Left ventricle myocardium inferior (tissue), 1 donor: ENCODE results near the gene MVP. TPM values are rescaled to one million over a fixed set of nuclear protein-coding genes. Genes with fewer than 3 reads are reported as not detected.
A peak's percentile ranks its signal among the peaks of the same experiment; 100 is the strongest.

Experiments used
- DNase-seq: peaks from one replicate; pipeline ENCODE4 v3.0.0-alpha.2; 2020
- H3K27ac ChIP-seq: fragments of 200-600 bp; replicated peaks from 2 replicates; pipeline ENCODE4 v1.8.0; 2021
- H3K27me3 ChIP-seq: fragments of 200-600 bp; 2 replicates; pipeline ENCODE4 v1.8.0; 2021; ENCODE audit warnings: low read depth
- H3K36me3 ChIP-seq: fragments of 200-600 bp; 2 replicates; pipeline ENCODE4 v1.8.0; 2021
- H3K4me1 ChIP-seq: fragments of 200-600 bp; 2 replicates; pipeline ENCODE4 v1.8.0; 2021
- H3K4me3 ChIP-seq: fragments of 200-600 bp; 2 replicates; pipeline ENCODE4 v1.8.0; 2021; ENCODE audit warnings: mild to moderate bottlenecking, moderate library complexity
- H3K9me3 ChIP-seq: fragments of 200-600 bp; replicated peaks from 2 replicates; pipeline ENCODE4 v1.8.0; 2021
- intact Hi-C: fragments of 100-400 bp; cut with micrococcal nuclease; formaldehyde crosslinking; loops from one replicate; pipeline ENCODE4 v1.11.0; 2022
- total RNA-seq: library from RNA; stranded (reverse); fragmentation: NEBNext Ultra II Directional; extraction: Animal tissue kit (Norgen Biotek cat#: 25700); gene quantifications from one replicate; pipeline ENCODE4 v1.2.1, GENCODE V29; 2021
- TF ChIP-seq, protein P1 (sequence below): fragments of 200-600 bp; IDR thresholded peaks from 2 replicates; pipeline ENCODE4 v1.8.0; 2021; ENCODE audit warnings: antibody characterized with exemption, mild to moderate bottlenecking, borderline replicate concordance
- donor health status: DM: no; HTN: yes; CAD: no; lungs with severe emphysema.

The MVP gene
- total RNA-seq, 1 donor from 2014 or later, result 38.6 TPM

DNA sequence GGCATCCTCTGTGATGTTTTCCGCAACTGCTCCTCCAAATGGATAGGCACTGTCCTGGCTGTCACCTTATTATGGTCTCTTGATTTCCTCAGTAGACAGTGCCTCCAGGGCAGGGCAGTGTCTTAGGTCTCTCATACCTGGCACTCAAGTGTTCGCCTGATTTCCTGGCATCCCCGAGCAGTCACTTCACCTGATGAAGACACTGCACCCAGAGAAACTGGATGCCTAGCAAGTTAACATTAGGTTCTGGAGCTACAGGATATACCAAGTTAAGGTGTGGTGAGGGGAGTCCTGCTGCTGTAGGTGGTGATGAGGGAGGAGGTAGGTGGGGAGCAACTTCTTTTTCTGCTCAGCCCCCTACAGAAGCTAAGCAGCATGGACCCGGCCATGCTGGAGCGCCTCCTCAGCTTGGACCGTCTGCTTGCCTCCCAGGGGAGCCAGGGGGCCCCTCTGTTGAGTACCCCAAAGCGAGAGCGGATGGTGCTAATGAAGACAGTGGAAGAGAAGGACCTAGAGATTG, 17.8 kb upstream of the MVP start:
- intact Hi-C loops, result no loop called here
- Histone ChIP-seq H3K4me1 (peaks cover 20% of the 10 kb centered on the region), H3K4me3 (no peak overlapping the region), H3K27me3 (no peaks in the 10 kb centered on the region), H3K27ac (no peak overlapping the region), H3K9me3 (no peaks in the 10 kb centered on the region), H3K36me3 (peaks cover 34% of the 10 kb centered on the region)
- TF ChIP-seq, protein P1, sequence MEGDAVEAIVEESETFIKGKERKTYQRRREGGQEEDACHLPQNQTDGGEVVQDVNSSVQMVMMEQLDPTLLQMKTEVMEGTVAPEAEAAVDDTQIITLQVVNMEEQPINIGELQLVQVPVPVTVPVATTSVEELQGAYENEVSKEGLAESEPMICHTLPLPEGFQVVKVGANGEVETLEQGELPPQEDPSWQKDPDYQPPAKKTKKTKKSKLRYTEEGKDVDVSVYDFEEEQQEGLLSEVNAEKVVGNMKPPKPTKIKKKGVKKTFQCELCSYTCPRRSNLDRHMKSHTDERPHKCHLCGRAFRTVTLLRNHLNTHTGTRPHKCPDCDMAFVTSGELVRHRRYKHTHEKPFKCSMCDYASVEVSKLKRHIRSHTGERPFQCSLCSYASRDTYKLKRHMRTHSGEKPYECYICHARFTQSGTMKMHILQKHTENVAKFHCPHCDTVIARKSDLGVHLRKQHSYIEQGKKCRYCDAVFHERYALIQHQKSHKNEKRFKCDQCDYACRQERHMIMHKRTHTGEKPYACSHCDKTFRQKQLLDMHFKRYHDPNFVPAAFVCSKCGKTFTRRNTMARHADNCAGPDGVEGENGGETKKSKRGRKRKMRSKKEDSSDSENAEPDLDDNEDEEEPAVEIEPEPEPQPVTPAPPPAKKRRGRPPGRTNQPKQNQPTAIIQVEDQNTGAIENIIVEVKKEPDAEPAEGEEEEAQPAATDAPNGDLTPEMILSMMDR, result no peak
- DNase-seq, result no peak

DNA sequence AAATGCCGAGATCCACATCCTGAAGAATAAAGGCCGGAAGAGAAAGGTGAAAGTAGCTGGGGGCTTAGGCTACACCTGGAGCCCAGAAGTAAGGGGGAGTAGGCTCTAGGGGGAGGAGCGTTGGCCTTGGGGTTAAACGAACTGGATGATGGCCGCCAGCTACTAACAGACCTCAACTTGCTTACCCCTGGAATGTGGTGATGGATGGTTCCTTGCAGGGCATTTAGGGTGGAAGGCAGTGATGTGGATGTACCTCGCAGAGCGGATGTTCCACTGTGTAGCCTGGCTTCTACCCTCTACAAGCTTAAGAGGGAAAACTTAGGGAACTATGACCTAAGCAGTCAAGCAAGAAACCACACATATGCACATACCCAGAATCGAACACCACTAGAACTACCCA, 16.2 kb upstream of the MVP start:
- no peaks in the 10 kb centered on the region for H3K9me3 ChIP-seq
- H3K4me1 ChIP-seq, result peaks cover 36% of the 10 kb centered on the region
- intact Hi-C loops, result no loop called here
- peak overlapping the region; percentile 97 for H3K4me3 ChIP-seq
- TF ChIP-seq, protein P1, result no peak
- H3K27ac ChIP-seq, result peak overlapping the region; percentile 100
- peaks cover 29% of the 10 kb centered on the region for H3K36me3 ChIP-seq
- no peak for DNase-seq
- H3K27me3 ChIP-seq, result no peaks in the 10 kb centered on the region

DNA sequence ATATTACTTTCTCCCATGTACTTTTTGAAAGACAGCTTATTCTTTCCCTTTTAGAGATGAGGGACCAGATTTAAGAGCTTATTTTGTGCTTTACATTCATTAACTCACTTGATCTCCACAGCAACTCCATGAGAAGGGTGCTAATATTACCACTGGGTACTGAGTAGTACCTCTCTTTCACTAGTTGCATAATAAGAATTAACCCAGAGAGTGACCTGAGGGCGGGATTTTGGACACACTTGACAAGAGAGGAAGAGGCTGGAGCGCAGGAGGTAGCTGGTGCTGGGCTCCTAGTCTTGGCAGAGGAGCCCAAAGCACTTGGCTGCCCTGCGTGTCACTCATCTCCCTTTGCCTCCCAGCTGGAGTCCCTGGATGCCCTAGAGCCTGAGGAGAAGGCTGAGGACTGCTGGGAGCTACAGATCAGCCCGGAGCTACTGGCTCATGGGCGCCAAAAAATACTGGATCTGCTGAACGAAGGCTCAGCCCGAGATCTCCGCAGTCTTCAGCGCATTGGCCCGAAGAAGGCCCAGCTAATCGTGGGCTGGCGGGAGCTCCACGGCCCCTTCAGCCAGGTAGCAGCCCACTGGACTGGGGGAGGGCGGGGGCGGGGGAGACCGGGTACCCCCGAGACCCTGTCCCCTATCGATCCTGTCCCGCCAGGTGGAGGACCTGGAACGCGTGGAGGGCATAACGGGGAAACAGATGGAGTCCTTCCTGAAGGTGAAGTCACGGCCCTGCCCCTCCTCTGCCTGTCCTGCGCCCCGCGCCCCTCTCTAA, 15.6 kb upstream of the MVP start:
- no peaks in the 10 kb centered on the region for H3K27me3 ChIP-seq
- intact Hi-C loops, result no loop called here
- TF ChIP-seq, protein P1, result no peak
- H3K4me1 ChIP-seq, result peaks cover 42% of the 10 kb centered on the region
- peaks cover 29% of the 10 kb centered on the region for H3K36me3 ChIP-seq
- DNase-seq, result peak; percentile 67
- peak overlapping the region; percentile 97 for H3K4me3 ChIP-seq
- no peaks in the 10 kb centered on the region for H3K9me3 ChIP-seq
- peak overlapping the region; percentile 100 for H3K27ac ChIP-seq

DNA sequence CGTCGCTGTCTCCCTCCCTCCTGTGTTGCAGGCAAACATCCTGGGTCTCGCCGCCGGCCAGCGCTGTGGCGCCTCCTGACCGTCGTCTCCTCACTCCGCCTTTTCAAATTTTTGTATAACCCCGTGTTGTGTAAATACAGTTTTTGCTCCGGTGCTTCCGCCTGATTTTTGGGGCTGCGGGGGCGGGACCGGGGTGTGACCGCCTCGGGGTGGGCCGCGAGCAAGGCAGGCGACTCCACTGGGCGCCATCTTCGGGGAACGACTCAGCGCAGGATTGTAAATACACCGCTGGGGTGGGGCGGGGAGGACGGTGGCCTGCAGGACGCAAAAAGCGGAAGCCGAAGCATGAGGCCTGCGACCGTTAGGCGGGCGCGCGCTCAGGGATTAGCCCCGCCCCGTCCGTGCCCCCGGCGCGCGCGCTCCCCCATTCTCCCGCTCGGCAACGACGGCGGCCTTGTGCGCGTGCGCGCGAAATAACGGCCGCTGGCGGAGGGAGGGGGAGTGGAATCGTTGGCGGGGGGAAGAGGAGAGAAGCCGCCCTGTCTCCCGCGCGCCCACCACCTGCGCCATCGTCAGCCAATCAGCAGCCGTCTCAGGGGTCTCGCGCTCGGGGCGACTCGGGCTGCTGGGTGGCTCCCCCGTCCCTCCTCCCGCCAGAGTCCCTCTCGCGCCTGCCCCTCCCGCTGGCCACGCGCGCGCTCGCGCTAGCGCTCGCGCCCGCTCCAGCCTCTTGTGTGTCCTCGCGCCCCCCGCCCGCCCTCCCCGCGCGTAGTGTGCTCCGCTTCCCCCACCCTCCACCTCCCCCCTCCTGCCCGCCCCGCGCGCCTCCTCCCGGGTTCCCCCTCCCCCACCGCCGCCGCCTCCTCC, 14.8 kb upstream of the MVP start:
- intact Hi-C loops, result no loop called here
- H3K27me3 ChIP-seq, result no peaks in the 10 kb centered on the region
- peaks cover 50% of the 10 kb centered on the region for H3K4me1 ChIP-seq

DNA sequence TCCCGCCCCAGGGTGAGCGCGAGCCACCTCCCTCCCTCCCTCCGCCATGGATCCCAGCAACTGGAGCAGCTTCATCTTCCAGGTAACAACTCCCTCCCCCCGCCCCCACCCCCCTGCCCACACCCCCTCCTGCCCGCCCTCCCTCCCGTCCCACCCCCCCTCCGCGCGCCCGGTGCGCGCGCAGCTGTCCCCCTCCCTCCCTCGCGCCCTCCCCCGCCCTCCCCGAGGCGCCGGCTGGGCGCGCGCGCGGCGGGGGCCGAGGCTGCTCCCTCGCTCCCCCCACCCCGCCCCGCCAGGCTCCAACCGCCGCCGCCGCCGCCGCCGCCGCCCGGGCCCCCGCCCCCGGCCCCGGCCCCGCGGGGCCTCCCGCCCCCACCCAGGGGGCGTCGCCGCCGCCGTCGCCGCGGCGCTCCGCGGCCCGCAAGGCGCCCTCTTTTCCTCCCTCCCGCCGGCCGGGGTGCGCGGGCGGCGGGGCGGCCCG, 14.1 kb upstream of the MVP start, which contains the start of gene MAZ:
Gene MAZ (plus strand): TSS at position 431 of the 481 bp plus-strand sequence. CDS start 173 bp downstream, outside the sequence.
- peaks cover 24% of the 10 kb centered on the region for H3K36me3 ChIP-seq
- H3K4me1 ChIP-seq, result peaks cover 57% of the 10 kb centered on the region
- no peaks in the 10 kb centered on the region for H3K27me3 ChIP-seq
- intact Hi-C loops, result no loop called here
- TF ChIP-seq, protein P1, result no peak
- H3K27ac ChIP-seq, result peak within 1 kb of the TSS; percentile 100
- DNase-seq, result no peak
- peak within 1 kb of the TSS; percentile 97 for H3K4me3 ChIP-seq
- no peaks in the 10 kb centered on the region for H3K9me3 ChIP-seq

More for the DNA sequence above, 14.8 kb upstream of the MVP start:
- peaks cover 29% of the 10 kb centered on the region for H3K36me3 ChIP-seq
- TF ChIP-seq, protein P1, result peak; percentile 11
- no peaks in the 10 kb centered on the region for H3K9me3 ChIP-seq
- peak; percentile 98 for DNase-seq
- H3K27ac ChIP-seq, result peak overlapping the region; percentile 100
- peak overlapping the region; percentile 97 for H3K4me3 ChIP-seq
